Measurements from ENCODE around the gene DDIT4. TPM values are rescaled to one million over a fixed set of nuclear protein-coding genes. Genes with fewer than 3 reads are reported as not detected.

The DDIT4 gene
- total and polyA plus RNA-seq, 2 experiments from 2014 or later = 114 to 136 TPM

DNA sequence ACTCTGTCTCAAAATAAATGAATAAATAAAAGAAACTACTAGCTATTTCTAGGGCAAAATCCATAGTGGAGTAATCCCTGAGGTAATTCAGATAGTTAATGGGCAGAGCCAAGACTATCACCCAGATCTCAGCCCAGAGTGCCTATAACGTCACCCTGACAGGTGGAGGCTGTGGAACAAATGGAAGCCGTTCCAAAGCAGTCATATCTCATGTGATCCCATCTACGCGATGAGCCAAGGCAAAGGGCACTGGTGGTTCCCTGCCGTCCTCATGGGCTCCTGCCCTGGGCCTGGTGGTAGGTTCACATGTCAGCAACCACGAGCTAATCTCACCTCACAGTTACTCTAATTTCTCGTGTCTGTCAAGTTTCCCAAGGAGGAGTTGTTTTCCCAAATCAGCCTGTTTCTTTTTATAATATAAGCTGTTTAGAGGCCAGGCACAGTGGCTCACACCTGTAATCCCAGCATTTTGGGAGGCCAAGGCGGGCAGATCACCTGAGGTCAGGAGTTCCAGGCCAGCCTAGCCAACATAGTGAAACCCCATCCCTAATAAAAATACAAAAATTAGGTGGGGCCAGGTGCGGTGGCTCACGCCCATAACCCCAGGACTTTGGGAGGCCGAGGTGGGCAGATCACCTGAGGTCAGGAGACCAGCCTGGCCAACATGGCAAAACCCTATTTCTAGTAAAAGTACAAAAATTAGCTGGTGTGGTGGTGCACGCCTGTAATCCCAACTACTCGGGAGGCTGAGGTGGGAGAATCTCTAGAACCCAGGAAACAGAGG lies 35.1 kb upstream of the DDIT4 start:
- DNase-seq (ENCODE audit: low spot score) = no peak
- H3K27ac ChIP-seq (ENCODE audit: low read depth) = no peak overlapping the region
- no peaks in the 10 kb centered on the region for H3K4me1 ChIP-seq (ENCODE audit: insufficient read depth)
- peaks cover 4% of the 10 kb centered on the region; the same call in 1 of the 2 replicates for H3F3A ChIP-seq (replicated peaks; ENCODE audit: low read depth)
- Mint-ChIP-seq H3K4me1 (peaks cover 14% of the 10 kb centered on the region), H3K9me3 (no peaks in the 10 kb centered on the region), H3K4me3 (no peak overlapping the region), H3K36me3 (ENCODE audit: low read depth) (peaks cover 22% of the 10 kb centered on the region), H3K27ac (no peak overlapping the region), H3K27me3 (ENCODE audit: insufficient read depth, low read depth, poor library complexity) (peaks cover 7% of the 10 kb centered on the region)
- no peak overlapping the region for H3K4me3 ChIP-seq
- no peaks in the 10 kb centered on the region for H3K27me3 ChIP-seq (ENCODE audit: insufficient read depth)
- TF ChIP-seq ZNF114 (CRISPR knock-in tag; IDR thresholded peaks at IDR 0.05) (no peak), ZNF331 (CRISPR knock-in tag; IDR thresholded peaks at IDR 0.05; ENCODE audit: low read depth) (no peak), EZH2phosphoT487 (IDR thresholded peaks at IDR 0.05; ENCODE audit: unreplicated experiment) (no peak), CREB1 (CRISPR knock-in tag; IDR thresholded peaks at IDR 0.05; ENCODE audit: low read depth) (no peak), NANOG (IDR thresholded peaks at IDR 0.05; ENCODE audit: borderline replicate concordance) (no peak), EZH2 (IDR thresholded peaks at IDR 0.05; ENCODE audit: low read depth, unreplicated experiment) (no peak)
- TF ChIP-seq, protein P1, sequence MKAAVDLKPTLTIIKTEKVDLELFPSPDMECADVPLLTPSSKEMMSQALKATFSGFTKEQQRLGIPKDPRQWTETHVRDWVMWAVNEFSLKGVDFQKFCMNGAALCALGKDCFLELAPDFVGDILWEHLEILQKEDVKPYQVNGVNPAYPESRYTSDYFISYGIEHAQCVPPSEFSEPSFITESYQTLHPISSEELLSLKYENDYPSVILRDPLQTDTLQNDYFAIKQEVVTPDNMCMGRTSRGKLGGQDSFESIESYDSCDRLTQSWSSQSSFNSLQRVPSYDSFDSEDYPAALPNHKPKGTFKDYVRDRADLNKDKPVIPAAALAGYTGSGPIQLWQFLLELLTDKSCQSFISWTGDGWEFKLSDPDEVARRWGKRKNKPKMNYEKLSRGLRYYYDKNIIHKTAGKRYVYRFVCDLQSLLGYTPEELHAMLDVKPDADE (IDR thresholded peaks at IDR 0.05) = no peak
- TF ChIP-seq, protein P2, sequence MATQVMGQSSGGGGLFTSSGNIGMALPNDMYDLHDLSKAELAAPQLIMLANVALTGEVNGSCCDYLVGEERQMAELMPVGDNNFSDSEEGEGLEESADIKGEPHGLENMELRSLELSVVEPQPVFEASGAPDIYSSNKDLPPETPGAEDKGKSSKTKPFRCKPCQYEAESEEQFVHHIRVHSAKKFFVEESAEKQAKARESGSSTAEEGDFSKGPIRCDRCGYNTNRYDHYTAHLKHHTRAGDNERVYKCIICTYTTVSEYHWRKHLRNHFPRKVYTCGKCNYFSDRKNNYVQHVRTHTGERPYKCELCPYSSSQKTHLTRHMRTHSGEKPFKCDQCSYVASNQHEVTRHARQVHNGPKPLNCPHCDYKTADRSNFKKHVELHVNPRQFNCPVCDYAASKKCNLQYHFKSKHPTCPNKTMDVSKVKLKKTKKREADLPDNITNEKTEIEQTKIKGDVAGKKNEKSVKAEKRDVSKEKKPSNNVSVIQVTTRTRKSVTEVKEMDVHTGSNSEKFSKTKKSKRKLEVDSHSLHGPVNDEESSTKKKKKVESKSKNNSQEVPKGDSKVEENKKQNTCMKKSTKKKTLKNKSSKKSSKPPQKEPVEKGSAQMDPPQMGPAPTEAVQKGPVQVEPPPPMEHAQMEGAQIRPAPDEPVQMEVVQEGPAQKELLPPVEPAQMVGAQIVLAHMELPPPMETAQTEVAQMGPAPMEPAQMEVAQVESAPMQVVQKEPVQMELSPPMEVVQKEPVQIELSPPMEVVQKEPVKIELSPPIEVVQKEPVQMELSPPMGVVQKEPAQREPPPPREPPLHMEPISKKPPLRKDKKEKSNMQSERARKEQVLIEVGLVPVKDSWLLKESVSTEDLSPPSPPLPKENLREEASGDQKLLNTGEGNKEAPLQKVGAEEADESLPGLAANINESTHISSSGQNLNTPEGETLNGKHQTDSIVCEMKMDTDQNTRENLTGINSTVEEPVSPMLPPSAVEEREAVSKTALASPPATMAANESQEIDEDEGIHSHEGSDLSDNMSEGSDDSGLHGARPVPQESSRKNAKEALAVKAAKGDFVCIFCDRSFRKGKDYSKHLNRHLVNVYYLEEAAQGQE (IDR thresholded peaks at IDR 0.05; ENCODE audit: unreplicated experiment) = no peak
- TF ChIP-seq, protein P3, sequence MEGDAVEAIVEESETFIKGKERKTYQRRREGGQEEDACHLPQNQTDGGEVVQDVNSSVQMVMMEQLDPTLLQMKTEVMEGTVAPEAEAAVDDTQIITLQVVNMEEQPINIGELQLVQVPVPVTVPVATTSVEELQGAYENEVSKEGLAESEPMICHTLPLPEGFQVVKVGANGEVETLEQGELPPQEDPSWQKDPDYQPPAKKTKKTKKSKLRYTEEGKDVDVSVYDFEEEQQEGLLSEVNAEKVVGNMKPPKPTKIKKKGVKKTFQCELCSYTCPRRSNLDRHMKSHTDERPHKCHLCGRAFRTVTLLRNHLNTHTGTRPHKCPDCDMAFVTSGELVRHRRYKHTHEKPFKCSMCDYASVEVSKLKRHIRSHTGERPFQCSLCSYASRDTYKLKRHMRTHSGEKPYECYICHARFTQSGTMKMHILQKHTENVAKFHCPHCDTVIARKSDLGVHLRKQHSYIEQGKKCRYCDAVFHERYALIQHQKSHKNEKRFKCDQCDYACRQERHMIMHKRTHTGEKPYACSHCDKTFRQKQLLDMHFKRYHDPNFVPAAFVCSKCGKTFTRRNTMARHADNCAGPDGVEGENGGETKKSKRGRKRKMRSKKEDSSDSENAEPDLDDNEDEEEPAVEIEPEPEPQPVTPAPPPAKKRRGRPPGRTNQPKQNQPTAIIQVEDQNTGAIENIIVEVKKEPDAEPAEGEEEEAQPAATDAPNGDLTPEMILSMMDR (conservative IDR thresholded peaks at IDR 0.05; ENCODE audit: low read depth in 2 of 2) = no peak
- H3K4me2 ChIP-seq = no peak overlapping the region
- ATAC-seq = no peak
- H3K79me2 ChIP-seq (replicated peaks; ENCODE audit: insufficient read depth) = no peaks in the 10 kb centered on the region; the same call in 1 of the 2 replicates
- H2AFZ ChIP-seq = no peak overlapping the region
- peaks cover 11% of the 10 kb centered on the region for H3K36me3 ChIP-seq (ENCODE audit: insufficient read depth)
- no peaks in the 10 kb centered on the region for H3K9me2 ChIP-seq (ENCODE audit: insufficient read depth)
- H4K20me1 ChIP-seq (replicated peaks; ENCODE audit: insufficient read depth) = 0 out of 2 replicates have a peak, but pooled peaks cover 2% of the 10 kb centered on the region

All from GM23338 (cell line).